K562 (cell line): ENCODE results near the gene COLQ. TPM values are rescaled to one million over a fixed set of nuclear protein-coding genes. Genes with fewer than 3 reads are reported as not detected.
A peak's percentile ranks its signal among the peaks of the same experiment; 100 is the strongest.

Experiments
- ATAC-seq: fragments of 200-7000 bp; cut with Tn5 transposase; 3 replicates; pipeline ENCODE4 v1.9.1; 2020; ENCODE audit warnings: moderate library complexity
- BruUV-seq: library from RNA; stranded (reverse); fragments of 400-500 nt; replicated peaks from 2 replicates; lab custom pipeline; 2021; lab: Mats Ljungman, UMichigan
- CTCF ChIA-PET: fragments of 300-600 bp; formaldehyde crosslinking; extraction: SDS; loops from one replicate; lab custom pipeline; 2021; ENCODE audit warnings: low intra/inter-chr PET ratio; lab: Yijun Ruan, JAX
- POLR2A ChIA-PET: fragments of 300-600, 350-650 bp; sonication (Branson Sonifier 250); formaldehyde crosslinking; extraction: SDS; loops from one replicate; lab custom pipeline; 2021; ENCODE audit warnings: antibody characterized with exemption, inconsistent platforms; lab: Yijun Ruan, JAX
- DNase-seq, 4 experiments: peaks; one replicate each; pipeline versions ENCODE4 v3.0.0 to v3.0.0-alpha.2; 2011 to 2018; ENCODE audit warnings: low spot score in 3 of 4, mixed read lengths in 3 of 4; ENCODE audit errors: extremely low read depth in 1 of 4
- FAIRE-seq: peaks from 2 replicates; lab custom pipeline; 2011; peaks lifted over from hg19 to GRCh38; lab: Jason Lieb, UNC
- H2AFZ ChIP-seq: 2 replicates; pipeline ENCODE4 v1.6.0; 2011; ENCODE audit warnings: low read depth, low read length, control low read depth, inconsistent platforms
- H3K27ac ChIP-seq: fragments of 200-600 bp; 3 replicates; pipeline ENCODE4 v1.8.0; 2011; ENCODE audit warnings: low read depth, mild to moderate bottlenecking, control low read depth, inconsistent platforms, low read length, moderate library complexity, mixed read lengths; ENCODE audit errors: extremely low read depth
- H3K27me3 ChIP-seq, 2 experiments: fragments of 300-600 bp in 1 of 2; 2 replicates in 1 of 2; 3 replicates in 1 of 2; pipeline versions ENCODE4 v1.6.0 to v1.8.0; 2011; ENCODE audit warnings: inconsistent platforms in 2 of 2, low read length in 2 of 2, mild to moderate bottlenecking in 1 of 2, mixed read lengths in 1 of 2, moderate library complexity in 1 of 2; ENCODE audit not compliant: control insufficient read depth in 2 of 2, insufficient read depth in 2 of 2
- H3K36me3 ChIP-seq: fragments of 300-600 bp; 3 replicates; pipeline ENCODE4 v1.8.0; 2011; ENCODE audit warnings: mild to moderate bottlenecking, low read length, inconsistent platforms; ENCODE audit not compliant: control insufficient read depth, insufficient read depth
- H3K4me1 ChIP-seq, 2 experiments: fragments of 200-600 bp in 1 of 2; replicated peaks in 1 of 2; 2 replicates in 1 of 2; 3 replicates in 1 of 2; pipeline versions ENCODE4 v1.5.1 to v1.8.0; 2011; ENCODE audit warnings: inconsistent platforms in 2 of 2, low read length in 2 of 2, mild to moderate bottlenecking in 1 of 2, mixed read lengths in 1 of 2, moderate library complexity in 1 of 2; ENCODE audit not compliant: control insufficient read depth in 2 of 2, insufficient read depth in 2 of 2
- H3K4me2 ChIP-seq: 2 replicates; pipeline ENCODE4 v1.6.1; 2011; ENCODE audit warnings: low read length, control low read depth, inconsistent platforms, mixed read lengths; ENCODE audit not compliant: insufficient read depth
- H3K4me3 ChIP-seq: fragments of 200-600 bp; sonication (generic), shearing (Covaris generic); 2 replicates; pipeline ENCODE4 v1.5.1; 2016; ENCODE audit warnings: control low read depth, inconsistent platforms
- H3K79me2 ChIP-seq: fragments of 200-600 bp; 3 replicates; pipeline ENCODE4 v1.8.0; 2011; ENCODE audit warnings: low read length, inconsistent platforms; ENCODE audit not compliant: control insufficient read depth, insufficient read depth
- H3K9ac ChIP-seq, 2 experiments: 2 replicates each; pipeline versions ENCODE4 v1.6.0 to v1.6.1; 2011; ENCODE audit warnings: low read depth in 2 of 2, low read length in 2 of 2, control low read depth in 1 of 2, inconsistent platforms in 1 of 2, mild to moderate bottlenecking in 1 of 2, mixed read lengths in 1 of 2; ENCODE audit not compliant: insufficient read depth in 1 of 2
- H3K9me1 ChIP-seq: one replicate; pipeline ENCODE4 v1.6.0; 2011; ENCODE audit warnings: inconsistent platforms, mild to moderate bottlenecking, low read length, moderate library complexity; ENCODE audit not compliant: control insufficient read depth, insufficient read depth
- H3K9me3 ChIP-seq: replicated peaks from 2 replicates; pipeline ENCODE4 v1.5.1; 2011; ENCODE audit warnings: low read depth, low read length, inconsistent platforms; ENCODE audit not compliant: control insufficient read depth, insufficient read depth
- H4K20me1 ChIP-seq: replicated peaks from 2 replicates; pipeline ENCODE4 v1.6.1; 2011; ENCODE audit warnings: low read length, inconsistent platforms, mixed read lengths; ENCODE audit not compliant: control insufficient read depth, insufficient read depth
- BCOR ChIP-seq: fragments of 450-650 bp; IDR thresholded peaks from 2 replicates; pipeline ENCODE4 v1.6.1; 2016
- DACH1 ChIP-seq: fragments of 450-650 bp; IDR thresholded peaks from 2 replicates; pipeline ENCODE4 v1.6.1; 2018; ENCODE audit not compliant: partially characterized antibody
- MNT ChIP-seq, 2 experiments: fragments of 450-650 bp; conservative IDR thresholded peaks; 2 replicates each; pipeline ENCODE4 v1.6.1; 2017; ENCODE audit warnings: mild to moderate bottlenecking in 2 of 2, moderate library complexity in 2 of 2
- NFE2 ChIP-seq: IDR thresholded peaks from 2 replicates; pipeline ENCODE4 v1.6.1; 2014; ENCODE audit warnings: antibody characterized with exemption, low read depth
- RAD21 ChIP-seq, 2 experiments: fragments of 250-450 bp in 1 of 2; fragments of 450-650 bp in 1 of 2; sonication (Bioruptor Pico) in 1 of 2; formaldehyde crosslinking in 1 of 2; IDR thresholded peaks in 1 of 2; conservative IDR thresholded peaks in 1 of 2; 2 replicates each; pipeline versions ENCODE4 v1.4.0 to v1.8.0; 2020 to 2022; ENCODE audit warnings: mild to moderate bottlenecking in 2 of 2, moderate library complexity in 1 of 2
- RB1 ChIP-seq: fragments of 450-650 bp; IDR thresholded peaks from 2 replicates; pipeline ENCODE4 v1.6.1; 2017; ENCODE audit warnings: low read depth, mild to moderate bottlenecking
- STAG1 ChIP-seq: sonication (generic); formaldehyde crosslinking; IDR thresholded peaks from 2 replicates; pipeline ENCODE4 v1.5.0; 2020; ENCODE audit warnings: missing genetic modification reagents, borderline replicate concordance
- TARDBP ChIP-seq: fragments of 450-650 bp; IDR thresholded peaks from 2 replicates; pipeline ENCODE4 v1.6.1; 2016
- TFAM ChIP-seq: fragments of 250-450 bp; sonication (Bioruptor Pico); conservative IDR thresholded peaks from 2 replicates; pipeline ENCODE4 v1.5.0; 2021; ENCODE audit warnings: mild to moderate bottlenecking, moderate library complexity
- ZNF282 ChIP-seq: sonication (generic); formaldehyde crosslinking; IDR thresholded peaks from 2 replicates; pipeline ENCODE4 v1.8.1; 2023; ENCODE audit warnings: missing genetic modification reagents
- ZNF316 ChIP-seq: fragments of 450-650 bp; IDR thresholded peaks from 2 replicates; pipeline ENCODE4 v1.6.1; 2016
- ZNF740 ChIP-seq, 3 experiments: fragments of 200-800 bp in 1 of 3; sonication (Bioruptor generic) in 1 of 3; sonication (generic) in 1 of 3; formaldehyde crosslinking in 1 of 3; IDR thresholded peaks; 2 replicates each; pipeline versions ENCODE4 v1.6.1 to v1.8.0; 2016 to 2022; ENCODE audit warnings: mild to moderate bottlenecking in 2 of 3, missing compliant biosample characterization in 2 of 3, missing genetic modification characterization in 2 of 3, missing genetic modification reagents in 1 of 3
- WGBS: fragments of 100-300 bp; shearing (Covaris generic); methylation state at CpG from one replicate; pipeline ENCODE4 v1.1.6; 2016; ENCODE audit warnings: low coverage, mixed read lengths; ENCODE audit not compliant: insufficient coverage; ENCODE audit errors: missing lambda C conversion rate; 5-methylcytosine and 5-hydroxymethylcytosine counted together
- in situ Hi-C: fragments of 300-500 bp; cut with MboI; formaldehyde crosslinking; loops from 4 replicates; pipeline ENCODE4 v1.15.0; 2018; ENCODE audit warnings: inconsistent platforms, mixed read lengths
- intact Hi-C: fragments of 100-400 bp; cut with micrococcal nuclease; formaldehyde crosslinking; loops from 2 replicates; pipeline ENCODE4 v1.14.2; 2022
- polyA plus RNA-seq, 8 experiments: library from polyadenylated mRNA; depleted of rRNA in 4 of 8; stranded (reverse) in 5 of 8; unstranded in 3 of 8; fragments of >200 nt; fragmentation: Nextera tagmentation in 2 of 8; fragmentation: Illumina TruSeq in 1 of 8; extraction: Ambion mirVana in 2 of 8; extraction: Trizol in 1 of 8; gene quantifications; 2 replicates each; pipeline versions ENCODE4 v1.2.1 to v1.2.3, GENCODE V29; 2011 to 2014; ENCODE audit warnings: inconsistent platforms in 1 of 8, missing spikeins in 1 of 8
- total RNA-seq, 7 experiments: library from RNA; depleted of rRNA in 6 of 7; stranded (reverse); fragments of >200 nt in 6 of 7; fragmentation: Illumina TruSeq in 2 of 7; extraction: Trizol in 2 of 7; gene quantifications; 2 replicates each; pipeline versions ENCODE4 v1.2.1 to v1.2.3, GENCODE V29; 2011 to 2021; ENCODE audit warnings: low replicate concordance in 1 of 7
- TF ChIP-seq, protein P1 (sequence below): fragments of 250-450 bp; sonication (Bioruptor Pico); IDR thresholded peaks from 2 replicates; pipeline ENCODE4 v1.4.0; 2020; ENCODE audit warnings: mild to moderate bottlenecking, moderate library complexity, borderline replicate concordance
- TF ChIP-seq, protein P2 (sequence below): fragments of 450-650 bp; IDR thresholded peaks from 2 replicates; pipeline ENCODE4 v1.6.1; 2016

COLQ gene
- total and polyA plus RNA-seq, 9 of the 15 experiments (the other 6 are each of a cell fraction or from before 2014, with no cell fraction given) = 0.04 to 0.36 (median 0.27) TPM; not detected in 4

- H3K9me3 ChIP-seq = no peaks in the 10 kb centered on the region
- WGBS = 6% methylated on average over 3 of the region's 3 CpGs
- no peaks in the 10 kb centered on the region for H3K9me1 ChIP-seq
- no peak overlapping the region for H3K9ac ChIP-seq
- CTCF ChIA-PET = interaction anchor here (0.5 to 2.4 kb wide), 13 partner anchors 103 to 993 kb away, joined by 3 to 13 read pairs (median 3); no protein-coding TSS in a partner anchor
- H3K79me2 ChIP-seq = no peaks in the 10 kb centered on the region
- intact Hi-C loops (loop anchor here (1.0 to 5.0 kb wide), 7 partner anchors 129 to 630 kb away; no protein-coding TSS in a partner anchor), in situ Hi-C loops (no loop called here)
- BruUV-seq = no TSS peak
- FAIRE-seq = peak; percentile 85
- H3K4me1 ChIP-seq = peaks cover 0 to 8% of the 10 kb centered on the region in 2 experiments; a peak in 2 of 5 replicates
- peak overlapping the region; percentile 69 for H2AFZ ChIP-seq
- peak; percentile 52 to 81 (median 64) for DNase-seq
- no peaks in the 10 kb centered on the region for H3K27me3 ChIP-seq
- no peak overlapping the region for H3K4me3 ChIP-seq
- peaks cover 5% of the 10 kb centered on the region; the same call in 1 of the 3 replicates for H3K36me3 ChIP-seq
- POLR2A ChIA-PET = interaction anchor here (1.4 kb wide), 1 partner anchor 15 kb away, joined by 4 read pairs; no protein-coding TSS in a partner anchor
- no peaks in the 10 kb centered on the region for H4K20me1 ChIP-seq
- no peak overlapping the region; the same call in 2 of the 3 replicates for H3K27ac ChIP-seq
- H3K4me2 ChIP-seq = peak overlapping the region; percentile 27; the same call in 1 of the 2 replicates
- ATAC-seq = peak; percentile 98
- no peak for TF ChIP-seq ZNF282
- peak; percentile 77 to 83 for TF ChIP-seq RAD21 (CRISPR knock-in tag; conservative IDR thresholded peaks at IDR 0.05 in 1 of 2, IDR thresholded peaks at IDR 0.05 in 1 of 2)
- TF ChIP-seq RB1 = 0 out of 2 replicates have a peak, but pooled peaks have one; percentile 28
- peak; percentile 66 for TF ChIP-seq DACH1
- peak; percentile 39; the same call in 1 of the 2 replicates for TF ChIP-seq NFE2
- TF ChIP-seq, protein P1, sequence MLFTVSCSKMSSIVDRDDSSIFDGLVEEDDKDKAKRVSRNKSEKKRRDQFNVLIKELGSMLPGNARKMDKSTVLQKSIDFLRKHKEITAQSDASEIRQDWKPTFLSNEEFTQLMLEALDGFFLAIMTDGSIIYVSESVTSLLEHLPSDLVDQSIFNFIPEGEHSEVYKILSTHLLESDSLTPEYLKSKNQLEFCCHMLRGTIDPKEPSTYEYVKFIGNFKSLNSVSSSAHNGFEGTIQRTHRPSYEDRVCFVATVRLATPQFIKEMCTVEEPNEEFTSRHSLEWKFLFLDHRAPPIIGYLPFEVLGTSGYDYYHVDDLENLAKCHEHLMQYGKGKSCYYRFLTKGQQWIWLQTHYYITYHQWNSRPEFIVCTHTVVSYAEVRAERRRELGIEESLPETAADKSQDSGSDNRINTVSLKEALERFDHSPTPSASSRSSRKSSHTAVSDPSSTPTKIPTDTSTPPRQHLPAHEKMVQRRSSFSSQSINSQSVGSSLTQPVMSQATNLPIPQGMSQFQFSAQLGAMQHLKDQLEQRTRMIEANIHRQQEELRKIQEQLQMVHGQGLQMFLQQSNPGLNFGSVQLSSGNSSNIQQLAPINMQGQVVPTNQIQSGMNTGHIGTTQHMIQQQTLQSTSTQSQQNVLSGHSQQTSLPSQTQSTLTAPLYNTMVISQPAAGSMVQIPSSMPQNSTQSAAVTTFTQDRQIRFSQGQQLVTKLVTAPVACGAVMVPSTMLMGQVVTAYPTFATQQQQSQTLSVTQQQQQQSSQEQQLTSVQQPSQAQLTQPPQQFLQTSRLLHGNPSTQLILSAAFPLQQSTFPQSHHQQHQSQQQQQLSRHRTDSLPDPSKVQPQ (CRISPR knock-in tag) = no peak
- TF ChIP-seq ZNF740 (CRISPR knock-in tag; IDR thresholded peaks at IDR 0.05) = no peak
- TF ChIP-seq ZNF740 (tag; IDR thresholded peaks at IDR 0.05) = no peak
- 0 out of 4 replicates have a peak, but pooled peaks of 1 of the 2 experiments have one; percentile 36 for TF ChIP-seq MNT (conservative IDR thresholded peaks at IDR 0.05)
- no peak for TF ChIP-seq TARDBP
- TF ChIP-seq, protein P2, sequence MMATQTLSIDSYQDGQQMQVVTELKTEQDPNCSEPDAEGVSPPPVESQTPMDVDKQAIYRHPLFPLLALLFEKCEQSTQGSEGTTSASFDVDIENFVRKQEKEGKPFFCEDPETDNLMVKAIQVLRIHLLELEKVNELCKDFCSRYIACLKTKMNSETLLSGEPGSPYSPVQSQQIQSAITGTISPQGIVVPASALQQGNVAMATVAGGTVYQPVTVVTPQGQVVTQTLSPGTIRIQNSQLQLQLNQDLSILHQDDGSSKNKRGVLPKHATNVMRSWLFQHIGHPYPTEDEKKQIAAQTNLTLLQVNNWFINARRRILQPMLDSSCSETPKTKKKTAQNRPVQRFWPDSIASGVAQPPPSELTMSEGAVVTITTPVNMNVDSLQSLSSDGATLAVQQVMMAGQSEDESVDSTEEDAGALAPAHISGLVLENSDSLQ = 0 out of 2 replicates have a peak, but pooled peaks have one; percentile 11
- no peak for TF ChIP-seq TFAM (CRISPR knock-in tag)
- no peak for TF ChIP-seq BCOR
- TF ChIP-seq ZNF316 = peak; percentile 93
- TF ChIP-seq STAG1 (CRISPR knock-in tag) = peak; percentile 32; the same call in 1 of the 2 replicates
Observed at GRCh38 chr3:15557511-15557946, 36.0 kb upstream of the COLQ start.
